Glomerular endothelial cell (primary cell): Measurements from ENCODE around the gene FAM237A. TPM values are rescaled to one million over a fixed set of nuclear protein-coding genes. Genes with fewer than 3 reads are reported as not detected.

Experiments used
- DNase-seq: peaks from one replicate; pipeline ENCODE4 v3.0.0-alpha.2; 2011; ENCODE audit warnings: low read depth, low spot score; ENCODE audit errors: extremely low read depth
- total RNA-seq: library from RNA; depleted of rRNA; stranded (reverse); fragments of >200 nt; gene quantifications from 2 replicates; pipeline ENCODE4 v1.2.3, GENCODE V29; 2015

The FAM237A gene
- total RNA-seq, 1 donor from 2014 or later: not detected

- DNase-seq: no peak
These were observed 46.2 kb downstream of the FAM237A start for GRCh38 chr2:206688453-206688852.

GRCh38 chr2:206688990-206689389, 46.7 kb downstream of the FAM237A start:
- DNase-seq: no peak

GRCh38 chr2:206692971-206693370, 50.7 kb downstream of the FAM237A start:
- DNase-seq: no peak

- peak; percentile 61 for DNase-seq
These were observed 51.3 kb downstream of the FAM237A start for GRCh38 chr2:206693399-206694137.

GRCh38 chr2:206696910-206697309, 54.6 kb downstream of the FAM237A start:
- no peak for DNase-seq

GRCh38 chr2:206698811-206699210, 56.5 kb downstream of the FAM237A start:
- no peak for DNase-seq

Other genes starting within 250 kb of the FAM237A start
- gene ADAM23, start 199.0 kb upstream of the FAM237A start, total RNA-seq: 5.8 and 9.9 TPM in 2 replicates
- not detected in 2 replicates for gene DYTN, start 75.9 kb downstream of the FAM237A start, total RNA-seq
- gene MDH1B, start 122.8 kb downstream of the FAM237A start, total RNA-seq: 0.12 and 0.29 TPM in 2 replicates
- gene FASTKD2, start 123.1 kb downstream of the FAM237A start, total RNA-seq: 22.7 and 24.8 TPM in 2 replicates